Spleen (tissue), 11 donors: ENCODE results near the gene ARL4A. TPM values are rescaled to one million over a fixed set of nuclear protein-coding genes. Genes with fewer than 3 reads are reported as not detected.

ENCODE experiments used
- DNase-seq: peaks from one replicate; pipeline ENCODE4 v3.0.0-alpha.2; 2020
- H3K27ac ChIP-seq, 8 donors: fragments of 200-600 bp; sonication (generic) in 7 of 8; 1 replicate in 4 of 8; 2 replicates in 4 of 8; pipeline versions ENCODE4 v1.5.0 to v1.8.0; 2016 to 2021; ENCODE audit warnings: inconsistent platforms in 4 of 8, mild to moderate bottlenecking in 4 of 8, moderate library complexity in 1 of 8
- H3K27me3 ChIP-seq, 7 donors: fragments of 200-600 bp; sonication (generic) in 6 of 7; replicated peaks in 1 of 7; 1 replicate in 4 of 7; 2 replicates in 3 of 7; pipeline versions ENCODE4 v1.5.0 to v1.8.0; 2016 to 2021; ENCODE audit warnings: inconsistent platforms in 3 of 7, mild to moderate bottlenecking in 1 of 7
- H3K36me3 ChIP-seq, 6 donors: fragments of 200-600 bp; sonication (generic) in 5 of 6; 1 replicate in 4 of 6; 2 replicates in 2 of 6; pipeline versions ENCODE4 v1.5.0 to v1.8.0; 2016 to 2021; ENCODE audit warnings: inconsistent platforms in 2 of 6
- H3K4me1 ChIP-seq, 6 donors: fragments of 200-600 bp; sonication (generic) in 5 of 6; 1 replicate in 3 of 6; 2 replicates in 3 of 6; pipeline versions ENCODE4 v1.5.0 to v1.8.0; 2016 to 2021; ENCODE audit warnings: inconsistent platforms in 3 of 6
- H3K4me3 ChIP-seq, 8 donors: fragments of 200-600 bp; sonication (generic) in 7 of 8; 1 replicate in 4 of 8; 2 replicates in 4 of 8; pipeline versions ENCODE4 v1.5.0 to v1.8.0; 2016 to 2021; ENCODE audit warnings: inconsistent platforms in 4 of 8, mild to moderate bottlenecking in 4 of 8, moderate library complexity in 2 of 8
- H3K9me3 ChIP-seq, 8 donors: fragments of 200-600 bp; sonication (generic) in 7 of 8; 1 replicate in 4 of 8; 2 replicates in 4 of 8; pipeline versions ENCODE4 v1.5.0 to v1.8.0; 2016 to 2021; ENCODE audit warnings: inconsistent platforms in 4 of 8
- CTCF ChIP-seq, 11 experiments: fragments of 200-600 bp in 7 of 11; fragments of 450-650 bp in 4 of 11; sonication (generic) in 4 of 11; IDR thresholded peaks in 8 of 11; conservative IDR thresholded peaks in 3 of 11; 1 replicate in 7 of 11; 2 replicates in 4 of 11; pipeline versions ENCODE4 v1.4.0 to v1.8.0; 2016 to 2021; ENCODE audit warnings: antibody characterized with exemption in 11 of 11, inconsistent platforms in 4 of 11, mild to moderate bottlenecking in 1 of 11
- POLR2A ChIP-seq, 3 donors: fragments of 450-650 bp; IDR thresholded peaks; one replicate each; pipeline ENCODE4 v1.5.1; 2017; ENCODE audit warnings: antibody characterized with exemption in 3 of 3, mild to moderate bottlenecking in 1 of 3
- POLR2AphosphoS5 ChIP-seq, 3 donors: sonication (generic); formaldehyde crosslinking; IDR thresholded peaks; one replicate each; pipeline ENCODE4 v1.5.1; 2017; ENCODE audit warnings: antibody characterized with exemption in 3 of 3
- WGBS, 5 donors: extraction: QIAGEN DNeasy Blood & Tissue Kit in 3 of 5; methylation state at CpG; one replicate each; pipeline versions ENCODE4 v1.1.5 to v1.1.7; 2013 to 2018; 5-methylcytosine and 5-hydroxymethylcytosine counted together
- intact Hi-C: fragments of 100-400 bp; cut with DNase I; formaldehyde crosslinking; loops from one replicate; pipeline ENCODE4 v1.15.0; 2023; ENCODE audit warnings: low total_unique reads
- polyA plus RNA-seq, 3 donors: library from polyadenylated mRNA; stranded (reverse); fragments of 200-250 nt; gene quantifications; one replicate each; pipeline ENCODE4 v1.2.1, GENCODE V29; 2013
- total RNA-seq, 7 donors: library from RNA; depleted of rRNA in 3 of 7; stranded (reverse); fragments of >200 nt in 3 of 7; fragmentation: NEBNext Ultra II Directional in 4 of 7; extraction: Animal tissue kit (Norgen Biotek cat#: 25700) in 4 of 7; gene quantifications; one replicate each; pipeline versions ENCODE4 v1.1.0 to v1.2.1, GENCODE V29; 2016 to 2021
- donor health status: healthy with polysubstance abuse.
- donor health status: DM: no; HTN: no; CAD: no; lungs with moderate emphysema.
- donor health status: DM: no; HTN: no; CAD: no.
- donor health status: Bipolar disorder and iron deficiency.
- donor health status: healthy.
- donor health status: DM: no; HTN: no; CAD: no.
- donor health status: DM: yes; HTN: yes; CAD: no.

The ARL4A gene
- total and polyA plus RNA-seq, 10 donors, result 12.9 to 40.9 (median 27.1) TPM

DNA sequence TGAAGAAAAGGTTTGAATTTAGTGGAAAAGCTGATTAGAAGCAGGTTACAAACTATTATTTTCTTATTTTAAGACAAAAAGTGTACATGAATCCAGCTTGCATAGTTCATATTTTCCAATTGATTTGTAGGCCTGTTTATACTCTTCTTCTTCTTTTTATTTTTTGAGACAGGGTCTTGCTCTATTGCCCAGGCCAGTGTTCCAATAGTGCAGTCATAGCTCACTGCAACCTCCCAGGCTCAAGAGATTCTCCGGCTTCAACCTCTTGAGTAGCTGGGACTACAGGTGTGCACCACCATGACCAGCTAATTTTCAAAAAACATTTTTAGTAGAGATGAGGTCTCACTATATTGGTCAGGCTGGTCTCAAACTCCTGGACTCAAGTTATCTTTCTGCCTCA is 45.0 kb downstream of the ARL4A start:
- Histone ChIP-seq H3K4me1 (peaks cover 0 to 31% (median 10%) of the 10 kb centered on the region in 6 donors), H3K36me3 (no peaks in the 10 kb centered on the region), H3K9me3 (no peaks in the 10 kb centered on the region), H3K27ac (no peak overlapping the region), H3K4me3 (no peak overlapping the region), H3K27me3 (no peaks in the 10 kb centered on the region)
- no peak for DNase-seq
- 88 to 100% (median 95%) methylated on average over 1 of the region's 1 CpG for WGBS, 5 donors
- intact Hi-C loops, result no loop called here
- TF ChIP-seq POLR2A (IDR thresholded peaks at IDR 0.05) (no peak), CTCF (IDR thresholded peaks at IDR 0.05 in 8 of 11, conservative IDR thresholded peaks at IDR 0.05 in 3 of 11) (no peak), POLR2AphosphoS5 (IDR thresholded peaks at IDR 0.05) (no peak)

- intact Hi-C loops, result no loop called here
- no peak for TF ChIP-seq POLR2AphosphoS5 (IDR thresholded peaks at IDR 0.05)
- TF ChIP-seq CTCF (IDR thresholded peaks at IDR 0.05 in 8 of 11, conservative IDR thresholded peaks at IDR 0.05 in 3 of 11), result no peak
- no peak for TF ChIP-seq POLR2A (IDR thresholded peaks at IDR 0.05)
- Histone ChIP-seq H3K4me1 (peaks cover 0 to 12% (median 7%) of the 10 kb centered on the region in 6 donors), H3K4me3 (no peak overlapping the region), H3K27ac (no peak overlapping the region), H3K9me3 (no peaks in the 10 kb centered on the region), H3K27me3 (no peaks in the 10 kb centered on the region), H3K36me3 (no peaks in the 10 kb centered on the region)
- no peak for DNase-seq
- 63 to 84% (median 78%) methylated on average over 3 of the region's 3 CpGs for WGBS, 5 donors
These were observed 48.5 kb downstream of the ARL4A start for GRCh38 chr7:12735923-12736322.

GRCh38 chr7:12737373-12737772 is 49.9 kb downstream of the ARL4A start:
- no peak for TF ChIP-seq CTCF (IDR thresholded peaks at IDR 0.05 in 8 of 11, conservative IDR thresholded peaks at IDR 0.05 in 3 of 11)
- TF ChIP-seq POLR2A (IDR thresholded peaks at IDR 0.05), result no peak
- no peak for TF ChIP-seq POLR2AphosphoS5 (IDR thresholded peaks at IDR 0.05)
- no peak overlapping the region for H3K27ac ChIP-seq
- no peaks in the 10 kb centered on the region for H3K36me3 ChIP-seq
- intact Hi-C loops, result no loop called here
- no peaks in the 10 kb centered on the region for H3K9me3 ChIP-seq
- no peaks in the 10 kb centered on the region for H3K4me1 ChIP-seq
- no peaks in the 10 kb centered on the region for H3K27me3 ChIP-seq
- no peak for DNase-seq
- WGBS, 5 donors, result 76 to 92% (median 79%) methylated on average over 1 of the region's 1 CpG
- no peak overlapping the region for H3K4me3 ChIP-seq

DNA sequence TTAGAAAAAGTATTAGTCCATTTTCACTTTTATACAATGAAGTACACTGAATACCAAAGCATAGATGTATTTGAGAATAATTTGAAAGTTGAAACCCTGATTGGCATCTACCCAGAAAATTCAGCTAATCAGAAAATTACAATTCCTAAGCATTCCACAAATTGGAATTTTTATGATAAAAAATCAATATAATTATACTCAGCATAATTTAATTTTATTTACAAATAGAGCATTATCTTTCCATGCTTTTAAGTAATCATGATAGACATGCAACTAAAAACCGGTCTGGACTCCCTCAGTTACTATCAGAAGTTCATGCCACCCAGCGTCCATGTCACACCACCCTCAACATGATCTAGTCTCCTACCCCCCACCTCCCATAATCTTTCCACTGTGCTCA is 50.4 kb downstream of the ARL4A start:
- 89 to 99% (median 94%) methylated on average over 2 of the region's 2 CpGs for WGBS, 5 donors
- Histone ChIP-seq H3K9me3 (no peaks in the 10 kb centered on the region), H3K36me3 (no peaks in the 10 kb centered on the region), H3K4me1 (no peaks in the 10 kb centered on the region), H3K27ac (no peak overlapping the region), H3K27me3 (no peaks in the 10 kb centered on the region), H3K4me3 (no peak overlapping the region)
- no peak for DNase-seq
- intact Hi-C loops, result no loop called here
- TF ChIP-seq POLR2A (IDR thresholded peaks at IDR 0.05) (no peak), POLR2AphosphoS5 (IDR thresholded peaks at IDR 0.05) (no peak), CTCF (IDR thresholded peaks at IDR 0.05 in 8 of 11, conservative IDR thresholded peaks at IDR 0.05 in 3 of 11) (no peak)
